Prostate gland (tissue), 2 donors: ENCODE data around the gene PLAC1.

ENCODE experiments used
- POLR2AphosphoS5 ChIP-seq: sonication (generic); formaldehyde crosslinking; IDR thresholded peaks from one replicate; pipeline ENCODE4 v1.6.1; 2017; ENCODE audit warnings: antibody characterized with exemption
- TF ChIP-seq, protein P1 (sequence below), 4 experiments: fragments of 200-600 bp in 2 of 4; fragments of 450-650 bp in 2 of 4; sonication (generic) in 2 of 4; IDR thresholded peaks; 1 replicate in 3 of 4; 2 replicates in 1 of 4; pipeline ENCODE4 v1.5.1; 2016 to 2019; ENCODE audit warnings: antibody characterized with exemption in 4 of 4, mild to moderate bottlenecking in 2 of 4, moderate library complexity in 2 of 4

DNA sequence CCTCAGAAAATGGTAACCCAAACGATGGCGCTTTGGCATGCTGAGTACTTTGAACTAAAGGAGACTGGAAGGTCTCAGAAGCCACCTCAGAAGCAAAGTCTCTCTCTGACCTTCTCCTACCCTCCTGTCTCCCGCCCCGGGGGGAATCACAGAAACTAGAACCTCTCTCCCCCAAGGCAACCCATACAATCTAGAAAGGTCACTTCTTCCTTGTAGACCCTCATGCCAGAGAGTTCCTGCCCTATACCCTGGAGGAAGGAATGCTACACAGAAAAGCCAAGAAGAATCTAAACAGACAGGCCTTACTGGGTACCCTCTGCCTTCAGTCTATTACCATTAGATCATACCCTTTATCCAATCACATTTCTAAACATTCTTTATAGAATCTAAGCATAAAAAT, 8.5 kb downstream of the PLAC1 start:
- TF ChIP-seq POLR2AphosphoS5: no peak
- TF ChIP-seq, protein P1, sequence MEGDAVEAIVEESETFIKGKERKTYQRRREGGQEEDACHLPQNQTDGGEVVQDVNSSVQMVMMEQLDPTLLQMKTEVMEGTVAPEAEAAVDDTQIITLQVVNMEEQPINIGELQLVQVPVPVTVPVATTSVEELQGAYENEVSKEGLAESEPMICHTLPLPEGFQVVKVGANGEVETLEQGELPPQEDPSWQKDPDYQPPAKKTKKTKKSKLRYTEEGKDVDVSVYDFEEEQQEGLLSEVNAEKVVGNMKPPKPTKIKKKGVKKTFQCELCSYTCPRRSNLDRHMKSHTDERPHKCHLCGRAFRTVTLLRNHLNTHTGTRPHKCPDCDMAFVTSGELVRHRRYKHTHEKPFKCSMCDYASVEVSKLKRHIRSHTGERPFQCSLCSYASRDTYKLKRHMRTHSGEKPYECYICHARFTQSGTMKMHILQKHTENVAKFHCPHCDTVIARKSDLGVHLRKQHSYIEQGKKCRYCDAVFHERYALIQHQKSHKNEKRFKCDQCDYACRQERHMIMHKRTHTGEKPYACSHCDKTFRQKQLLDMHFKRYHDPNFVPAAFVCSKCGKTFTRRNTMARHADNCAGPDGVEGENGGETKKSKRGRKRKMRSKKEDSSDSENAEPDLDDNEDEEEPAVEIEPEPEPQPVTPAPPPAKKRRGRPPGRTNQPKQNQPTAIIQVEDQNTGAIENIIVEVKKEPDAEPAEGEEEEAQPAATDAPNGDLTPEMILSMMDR (IDR thresholded peaks at IDR 0.05): no peak
